ENCODE measurements around the gene COX5A. TPM values are rescaled to one million over a fixed set of nuclear protein-coding genes. Genes with fewer than 3 reads are reported as not detected.

Gene COX5A
- total and polyA plus RNA-seq, 2 experiments from 2014 or later, result 190 to 885 TPM

GRCh38 chr15:74878273-74878672 lies 59.6 kb downstream of the COX5A start:
- Histone ChIP-seq H3K4me1 (ENCODE audit: insufficient read depth) (no peaks in the 10 kb centered on the region), H2AFZ (0 out of 2 replicates have a peak overlapping the region, but pooled peaks have one; percentile 43), H3K27me3 (ENCODE audit: insufficient read depth) (no peaks in the 10 kb centered on the region), H3K36me3 (ENCODE audit: insufficient read depth) (no peaks in the 10 kb centered on the region), H3K4me3 (no peak overlapping the region), H3K4me2 (no peak overlapping the region), H3F3A (replicated peaks; ENCODE audit: low read depth) (0 out of 2 replicates have a peak, but pooled peaks cover 8% of the 10 kb centered on the region), H4K20me1 (replicated peaks; ENCODE audit: insufficient read depth) (no peaks in the 10 kb centered on the region), H3K9me2 (ENCODE audit: insufficient read depth) (no peaks in the 10 kb centered on the region), H3K27ac (ENCODE audit: low read depth) (peak overlapping the region; percentile 63; the same call in 1 of the 2 replicates), H3K79me2 (replicated peaks; ENCODE audit: insufficient read depth) (no peaks in the 10 kb centered on the region)
- Mint-ChIP-seq H3K4me3 (no peak overlapping the region), H3K9me3 (peaks cover 16% of the 10 kb centered on the region), H3K27ac (no peak overlapping the region), H3K36me3 (ENCODE audit: low read depth) (peaks cover 5% of the 10 kb centered on the region; the same call in 2 of the 3 replicates), H3K4me1 (peaks cover 2% of the 10 kb centered on the region; the same call in 1 of the 3 replicates), H3K27me3 (ENCODE audit: insufficient read depth, low read depth, poor library complexity) (peaks cover 9% of the 10 kb centered on the region)
- DNase-seq (ENCODE audit: low spot score), result no peak
- ATAC-seq, result no peak
- TF ChIP-seq ZNF114 (CRISPR knock-in tag; IDR thresholded peaks at IDR 0.05), result no peak
- TF ChIP-seq POLR2AphosphoS5 (IDR thresholded peaks at IDR 0.05; ENCODE audit: low read depth), result no peak
- no peak for TF ChIP-seq CTCF (conservative IDR thresholded peaks at IDR 0.05; ENCODE audit: low read depth in 2 of 2)
- TF ChIP-seq EZH2phosphoT487 (IDR thresholded peaks at IDR 0.05; ENCODE audit: unreplicated experiment), result no peak
- no peak for TF ChIP-seq EZH2 (IDR thresholded peaks at IDR 0.05; ENCODE audit: low read depth, unreplicated experiment)
- TF ChIP-seq ZNF462 (CRISPR knock-in tag; IDR thresholded peaks at IDR 0.05), result no peak
- no peak for TF ChIP-seq STAT1 (IDR thresholded peaks at IDR 0.05; ENCODE audit: unreplicated experiment)
- TF ChIP-seq JUNB (IDR thresholded peaks at IDR 0.05; ENCODE audit: unreplicated experiment), result no peak
- TF ChIP-seq ZNF331 (CRISPR knock-in tag; IDR thresholded peaks at IDR 0.05; ENCODE audit: low read depth), result no peak
- TF ChIP-seq ETS1 (IDR thresholded peaks at IDR 0.05), result no peak
- no peak for TF ChIP-seq CREB1 (CRISPR knock-in tag; IDR thresholded peaks at IDR 0.05; ENCODE audit: low read depth)
- no peak for TF ChIP-seq REST (IDR thresholded peaks at IDR 0.05; ENCODE audit: unreplicated experiment)
- TF ChIP-seq NANOG (IDR thresholded peaks at IDR 0.05; ENCODE audit: borderline replicate concordance), result no peak
